Hippocampal formation (tissue), 2 donors: Measurements from ENCODE around the gene PLOD3.

Experiments
- DNase-seq, 2 donors: peaks; one replicate each; lab custom pipeline; 2025; lab: John Stamatoyannopoulos, UW

Gene PLOD3

GRCh38 chr7:101165958-101166647, 51.3 kb downstream of the PLOD3 start:
- DNase-seq, result no peak

GRCh38 chr7:101165075-101165957, 52.1 kb downstream of the PLOD3 start, which contains the start of gene VGF:
Gene VGF (minus strand): TSS chr7:101165569. CDS start chr7:101164843, 726 bp downstream.
- DNase-seq, result peak; percentile 77 to 88

GRCh38 chr7:101164071-101164840, 53.1 kb downstream of the PLOD3 start:
- no peak for DNase-seq

- DNase-seq, result no peak
Measured at GRCh38 chr7:101163279-101164070, 53.9 kb downstream of the PLOD3 start.

- DNase-seq, result no peak
Measured at GRCh38 chr7:101162551-101163278, 54.7 kb downstream of the PLOD3 start.

GRCh38 chr7:101161692-101162471, 55.5 kb downstream of the PLOD3 start:
- no peak for DNase-seq

- DNase-seq, result no peak
Measured at GRCh38 chr7:101160910-101161309, 56.5 kb downstream of the PLOD3 start.

- DNase-seq, result no peak
Measured at GRCh38 chr7:101159696-101160674, 57.4 kb downstream of the PLOD3 start.

GRCh38 chr7:101156866-101157589, 60.4 kb downstream of the PLOD3 start:
- no peak for DNase-seq

- DNase-seq, result no peak
Measured at GRCh38 chr7:101156277-101156676, 61.1 kb downstream of the PLOD3 start.
